ENCODE results near the gene PLK4. TPM values are rescaled to one million over a fixed set of nuclear protein-coding genes. Genes with fewer than 3 reads are reported as not detected.

PLK4 gene
- 0.82 and 3.1 TPM in 2 replicates for total RNA-seq (ENCODE audit: low replicate concordance)

DNA sequence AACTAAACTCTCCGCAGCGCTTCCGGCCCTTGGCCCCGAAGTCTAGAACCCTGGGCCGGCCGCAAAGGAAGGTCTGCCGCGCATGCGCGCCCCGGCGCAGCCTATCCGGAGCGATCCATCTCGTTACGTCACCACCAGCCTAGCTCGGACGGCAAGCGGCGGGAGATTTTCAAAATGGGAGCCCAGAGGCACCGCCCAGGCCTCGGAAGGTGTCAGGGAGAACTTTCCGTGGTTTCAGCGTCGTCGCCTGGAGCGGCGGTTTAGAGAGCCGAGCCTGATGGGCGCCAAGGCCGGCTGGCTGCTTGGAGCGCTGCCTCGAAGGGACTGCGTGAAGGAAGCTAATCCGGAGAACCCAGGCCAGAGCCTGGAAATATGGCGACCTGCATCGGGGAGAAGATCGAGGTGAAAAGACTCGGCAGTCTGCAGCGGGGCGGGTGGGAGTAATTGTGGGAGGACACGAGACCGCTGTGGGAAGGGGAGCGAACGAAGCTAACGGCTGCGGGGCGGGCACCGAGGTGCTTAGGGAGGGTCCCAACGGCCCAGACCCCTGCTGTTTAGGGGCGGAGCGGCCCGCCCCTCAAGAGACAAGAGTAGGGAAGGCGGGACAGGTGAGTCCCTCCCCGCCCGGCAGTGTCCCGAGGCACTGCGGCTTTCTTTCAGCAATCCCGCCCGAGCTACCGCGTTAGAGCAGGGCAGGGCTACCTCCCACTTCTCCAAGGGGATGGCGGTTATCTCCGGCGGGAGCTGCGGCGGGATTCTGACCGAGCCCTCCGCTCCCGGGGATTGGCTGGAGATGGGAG lies at the start of gene PLK4:
PLK4 (plus strand) TSS at position 131 of the 800 bp plus-strand sequence; CDS start at position 373, 242 bp downstream.

Other genes starting within 250 kb of the PLK4 start
- gene INTU, start 247.9 kb upstream of the PLK4 start, total RNA-seq (ENCODE audit: low replicate concordance): 3.1 and 9.1 TPM in 2 replicates
- not detected in 2 replicates for gene SLC25A31, start 150.5 kb upstream of the PLK4 start, total RNA-seq (ENCODE audit: low replicate concordance)
- gene HSPA4L, start 98.6 kb upstream of the PLK4 start, total RNA-seq (ENCODE audit: low replicate concordance): 2.3 and 8.1 TPM in 2 replicates
- gene MFSD8, start 84.3 kb downstream of the PLK4 start, total RNA-seq (ENCODE audit: low replicate concordance): 13.7 and 14.7 TPM in 2 replicates
- 2.6 and 4.5 TPM in 2 replicates for gene ABHD18, start 84.5 kb downstream of the PLK4 start, total RNA-seq (ENCODE audit: low replicate concordance)
- gene LARP1B, start 180.4 kb downstream of the PLK4 start, total RNA-seq (ENCODE audit: low replicate concordance): 9.6 and 17.1 TPM in 2 replicates

All from smooth muscle cell of the coronary artery (primary cell).